SK-N-SH (cell line): ENCODE results near the gene SMARCD3. TPM values are rescaled to one million over a fixed set of nuclear protein-coding genes. Genes with fewer than 3 reads are reported as not detected.

Experiments
- CTCF ChIA-PET: fragments of 300-600, 350-600 bp; formaldehyde crosslinking; extraction: SDS; loops from one replicate; lab custom pipeline; 2021; lab: Yijun Ruan, JAX
- POLR2A ChIA-PET: fragments of 350-600 bp; sonication (Branson Sonifier 250); formaldehyde crosslinking; extraction: SDS; loops from one replicate; lab custom pipeline; 2020; ENCODE audit warnings: antibody characterized with exemption, inconsistent platforms; lab: Yijun Ruan, JAX
- DNase-seq: peaks from one replicate; pipeline ENCODE4 v3.0.0; 2012
- H2AFZ ChIP-seq: fragments of 200-600 bp; sonication (generic); 2 replicates; pipeline ENCODE4 v1.8.1; 2016; ENCODE audit warnings: antibody characterized with exemption, mild to moderate bottlenecking, low read depth
- H3F3A ChIP-seq: fragments of 200-600 bp; sonication (generic); replicated peaks from 2 replicates; pipeline ENCODE3; 2016; ENCODE audit warnings: antibody characterized with exemption, mild to moderate bottlenecking; ENCODE audit not compliant: insufficient read depth
- H3K27ac ChIP-seq, 2 experiments: fragments of 200-500 bp in 1 of 2; fragments of 200-600 bp in 1 of 2; sonication (Bioruptor generic) in 1 of 2; sonication (generic), shearing (Covaris generic) in 1 of 2; 2 replicates each; pipeline versions ENCODE4 v1.5.1 to v1.6.1; 2014 to 2016; ENCODE audit warnings: low read depth in 2 of 2, inconsistent platforms in 1 of 2, low read length in 1 of 2, mild to moderate bottlenecking in 1 of 2, mixed read lengths in 1 of 2
- H3K27me3 ChIP-seq: fragments of 200-600 bp; sonication (generic), shearing (Covaris generic); 2 replicates; pipeline ENCODE4 v1.6.1; 2016; ENCODE audit warnings: mixed run types; ENCODE audit not compliant: insufficient read depth
- H3K36me3 ChIP-seq, 2 experiments: fragments of 200-500 bp in 1 of 2; fragments of 200-600 bp in 1 of 2; sonication (Bioruptor generic) in 1 of 2; sonication (generic) in 1 of 2; replicated peaks in 1 of 2; 2 replicates each; pipeline versions ENCODE3 to v1.5.1; 2014 to 2016; ENCODE audit warnings: low read length in 1 of 2, mild to moderate bottlenecking in 1 of 2; ENCODE audit not compliant: insufficient read depth in 2 of 2, control insufficient read depth in 1 of 2
- H3K4me1 ChIP-seq, 2 experiments: fragments of 200-500 bp in 1 of 2; fragments of 200-600 bp in 1 of 2; sonication (Bioruptor generic) in 1 of 2; sonication (generic), shearing (Covaris generic) in 1 of 2; 2 replicates each; pipeline versions ENCODE4 v1.5.1 to v1.6.1; 2014 to 2016; ENCODE audit warnings: low read depth in 1 of 2, low read length in 1 of 2, mixed run types in 1 of 2; ENCODE audit not compliant: insufficient read depth in 2 of 2, control insufficient read depth in 1 of 2
- H3K4me2 ChIP-seq: fragments of 200-600 bp; sonication (generic), shearing (Covaris generic); 2 replicates; pipeline ENCODE4 v1.6.1; 2017; ENCODE audit warnings: mixed run types
- H3K4me3 ChIP-seq, 2 experiments: fragments of 200-500 bp in 1 of 2; fragments of 200-600 bp in 1 of 2; sonication (Bioruptor generic) in 1 of 2; sonication (generic), shearing (Covaris generic) in 1 of 2; 2 replicates each; pipeline versions ENCODE4 v1.5.1 to v1.8.1; 2014 to 2016; ENCODE audit warnings: low read depth in 2 of 2, inconsistent platforms in 1 of 2, low read length in 1 of 2, mild to moderate bottlenecking in 1 of 2, mixed read lengths in 1 of 2, moderate library complexity in 1 of 2
- H3K79me2 ChIP-seq: fragments of 200-600 bp; sonication (generic); 2 replicates; pipeline ENCODE4 v1.8.1; 2017; ENCODE audit warnings: mild to moderate bottlenecking; ENCODE audit not compliant: insufficient read depth
- H3K9ac ChIP-seq: fragments of 200-600 bp; sonication (generic); 2 replicates; pipeline ENCODE4 v1.6.1; 2017; ENCODE audit warnings: mixed run types
- H3K9me2 ChIP-seq: fragments of 200-600 bp; sonication (generic); 2 replicates; pipeline ENCODE4 v1.6.1; 2017; ENCODE audit warnings: mixed run types
- H3K9me3 ChIP-seq: fragments of 200-600 bp; sonication (generic); 2 replicates; pipeline ENCODE4 v1.6.1; 2017; ENCODE audit warnings: mixed run types, mild to moderate bottlenecking, moderate library complexity
- H4K20me1 ChIP-seq: fragments of 200-600 bp; sonication (generic); 2 replicates; pipeline ENCODE4 v1.6.1; 2017; ENCODE audit warnings: mild to moderate bottlenecking, mixed run types; ENCODE audit not compliant: insufficient read depth
- CTCF ChIP-seq: fragments of 200-600 bp; sonication (generic); IDR thresholded peaks from 2 replicates; pipeline ENCODE4 v1.6.1; 2017; ENCODE audit warnings: antibody characterized with exemption, mild to moderate bottlenecking, moderate library complexity
- FOXJ3 ChIP-seq: sonication (generic); formaldehyde crosslinking; IDR thresholded peaks from 2 replicates; pipeline ENCODE4 v1.5.1; 2020; ENCODE audit warnings: mild to moderate bottlenecking, missing genetic modification reagents
- FOXM1 ChIP-seq: IDR thresholded peaks from 2 replicates; pipeline ENCODE4 v1.4.0; 2012; ENCODE audit warnings: low read depth, mild to moderate bottlenecking
- JUND ChIP-seq: IDR thresholded peaks from 2 replicates; pipeline ENCODE4 v1.4.0; 2012
- MAX ChIP-seq: IDR thresholded peaks from 2 replicates; pipeline ENCODE4 v1.4.0; 2012; ENCODE audit warnings: low read depth
- MXI1 ChIP-seq: IDR thresholded peaks from 2 replicates; pipeline ENCODE4 v1.6.1; 2012; ENCODE audit warnings: mild to moderate bottlenecking, low read depth, low read length, improper control_type of control experiment
- PBX3 ChIP-seq: IDR thresholded peaks from 2 replicates; pipeline ENCODE4; 2012
- RAD21 ChIP-seq: IDR thresholded peaks from 2 replicates; pipeline ENCODE4 v1.6.1; 2012; ENCODE audit warnings: mild to moderate bottlenecking, low read length
- RCOR1 ChIP-seq: fragments of 150-350 bp; IDR thresholded peaks from 2 replicates; pipeline ENCODE4 v1.6.1; 2017; ENCODE audit warnings: antibody characterized with exemption, low read length
- REST ChIP-seq: IDR thresholded peaks from 2 replicates; pipeline ENCODE4 v1.6.1; 2012; ENCODE audit warnings: mild to moderate bottlenecking, low read depth, low read length, moderate library complexity
- TCF12 ChIP-seq: IDR thresholded peaks from 2 replicates; pipeline ENCODE4 v1.4.0; 2012
- WGBS: methylation state at CpG from one replicate; pipeline ENCODE4 v1.1.6; 2017; ENCODE audit warnings: low lambda C conversion rate; 5-methylcytosine and 5-hydroxymethylcytosine counted together
- polyA plus RNA-seq, 3 experiments: library from polyadenylated mRNA; depleted of rRNA; stranded (reverse); fragments of >200 nt; gene quantifications; 2 replicates each; pipeline ENCODE4 v1.2.3, GENCODE V29; 2012

Gene SMARCD3
- polyA plus RNA-seq, 1 of the 3 experiments (the other 2 are of a cell fraction): 62.8 TPM

GRCh38 chr7:151243408-151244195 lies 4.9 kb downstream of the SMARCD3 start:
- ChIA-PET POLR2A (interaction anchor here (0.8 to 3.7 kb wide), 4 partner anchors 9 to 31 kb away, joined by 3 to 20 read pairs (median 13); partner anchors contain the start of genes ABCF2 and CHPF2), CTCF (interaction anchor here (0.6 to 6.2 kb wide), 62 partner anchors 9 to 390 kb away, joined by 3 to 122 read pairs (median 7); partner anchors contain the start of genes ABCF2, ASB10, CHPF2 and GBX1)
- WGBS: 78% methylated on average over 17 of the region's 17 CpGs
- H3K4me2 ChIP-seq: no peak overlapping the region
- no peak overlapping the region for H3K9ac ChIP-seq
- H3K27ac ChIP-seq: no peak overlapping the region
- H3K4me3 ChIP-seq: no peak overlapping the region
- DNase-seq: no peak
- peaks cover 31 to 39% of the 10 kb centered on the region in 2 experiments for H3K4me1 ChIP-seq
- no peak overlapping the region for H2AFZ ChIP-seq
- TF ChIP-seq PBX3 (no peak), JUND (no peak)
- H3K79me2 ChIP-seq: peaks cover 34% of the 10 kb centered on the region
- H3K9me2 ChIP-seq: no peaks in the 10 kb centered on the region
- H3K9me3 ChIP-seq: no peaks in the 10 kb centered on the region
- peaks cover 39% of the 10 kb centered on the region for H3F3A ChIP-seq
- no peaks in the 10 kb centered on the region for H3K27me3 ChIP-seq
- peaks cover 31% of the 10 kb centered on the region for H4K20me1 ChIP-seq
- H3K36me3 ChIP-seq: peaks cover 10 to 44% of the 10 kb centered on the region in 2 experiments

GRCh38 chr7:151243045-151243349 lies 5.5 kb downstream of the SMARCD3 start:
- H3K27ac ChIP-seq: no peak overlapping the region
- H2AFZ ChIP-seq: no peak overlapping the region
- H3F3A ChIP-seq: peaks cover 42% of the 10 kb centered on the region
- H3K9ac ChIP-seq: no peak overlapping the region
- H3K27me3 ChIP-seq: no peaks in the 10 kb centered on the region
- peaks cover 16 to 50% of the 10 kb centered on the region in 2 experiments for H3K36me3 ChIP-seq
- 38% methylated on average over 1 of the region's 2 CpGs for whole genome bisulfite sequencing
- no peak for TF ChIP-seq FOXM1
- TF ChIP-seq REST: no peak
- TF ChIP-seq RAD21: no peak
- no peak for TF ChIP-seq CTCF
- TF ChIP-seq PBX3: no peak
- no peak for TF ChIP-seq RCOR1
- no peak for TF ChIP-seq MAX
- TF ChIP-seq FOXJ3 (CRISPR knock-in tag): no peak
- TF ChIP-seq TCF12: no peak
- TF ChIP-seq MXI1: no peak
- POLR2A ChIA-PET: interaction anchor here (0.8 to 3.7 kb wide), 5 partner anchors 9 to 30 kb away, joined by 3 to 20 read pairs (median 8); partner anchors contain the start of genes ABCF2 and CHPF2
- H3K9me2 ChIP-seq: no peaks in the 10 kb centered on the region
- peaks cover 31 to 35% of the 10 kb centered on the region in 2 experiments for H3K4me1 ChIP-seq
- no peak for DNase-seq
- no peak overlapping the region for H3K4me2 ChIP-seq
- CTCF ChIA-PET: interaction anchor here (1.0 to 6.2 kb wide), 15 partner anchors 8 to 119 kb away, joined by 3 to 122 read pairs (median 15); partner anchors contain the start of genes ABCF2, CHPF2 and GBX1
- H3K9me3 ChIP-seq: no peaks in the 10 kb centered on the region
- peaks cover 37% of the 10 kb centered on the region for H4K20me1 ChIP-seq
- H3K4me3 ChIP-seq: no peak overlapping the region
- H3K79me2 ChIP-seq: peaks cover 40% of the 10 kb centered on the region
